RWPE2 (cell line): ENCODE results near the gene SLC25A21.

ENCODE experiments used
- ATAC-seq: fragments of 200-7000 bp; cut with Tn5 transposase; 3 replicates; pipeline ENCODE4 v1.9.1; 2021; ENCODE audit warnings: low read depth
- DNase-seq: peaks from one replicate; pipeline ENCODE4 v3.0.0-alpha.2; 2020; ENCODE audit warnings: low spot score
- H3K27ac ChIP-seq: fragments of 450-650 bp; 2 replicates; pipeline ENCODE4 v1.5.1; 2017; ENCODE audit warnings: mild to moderate bottlenecking; ENCODE audit not compliant: poor library complexity, severe bottlenecking
- H3K27me3 ChIP-seq: fragments of 250-450 bp; sonication (Bioruptor Pico); 2 replicates; pipeline ENCODE4 v1.5.1; 2021; ENCODE audit warnings: mild to moderate bottlenecking, moderate library complexity; ENCODE audit not compliant: insufficient read depth, poor library complexity, severe bottlenecking
- H3K36me3 ChIP-seq: fragments of 250-450 bp; sonication (Bioruptor Pico); 2 replicates; pipeline ENCODE4 v1.5.1; 2020; ENCODE audit warnings: low read depth, mild to moderate bottlenecking, moderate library complexity
- H3K4me1 ChIP-seq: fragments of 250-450 bp; sonication (Bioruptor Pico); 2 replicates; pipeline ENCODE4 v1.5.1; 2021; ENCODE audit warnings: mild to moderate bottlenecking, moderate library complexity; ENCODE audit not compliant: insufficient read depth, poor library complexity, severe bottlenecking
- H3K4me3 ChIP-seq: fragments of 250-450 bp; sonication (Bioruptor Pico); 2 replicates; pipeline ENCODE4 v1.5.1; 2021; ENCODE audit warnings: mild to moderate bottlenecking, moderate library complexity; ENCODE audit not compliant: severe bottlenecking
- H3K9me3 ChIP-seq: fragments of 250-450 bp; sonication (Bioruptor Pico); 2 replicates; pipeline ENCODE4 v1.5.1; 2021; ENCODE audit warnings: mild to moderate bottlenecking, moderate library complexity; ENCODE audit not compliant: severe bottlenecking
- TF ChIP-seq, protein P1 (sequence below): fragments of 450-650 bp; IDR thresholded peaks from one replicate; pipeline ENCODE4 v1.5.1; 2017; ENCODE audit warnings: mild to moderate bottlenecking, moderate library complexity; ENCODE audit not compliant: poor library complexity, severe bottlenecking

SLC25A21 gene

DNA sequence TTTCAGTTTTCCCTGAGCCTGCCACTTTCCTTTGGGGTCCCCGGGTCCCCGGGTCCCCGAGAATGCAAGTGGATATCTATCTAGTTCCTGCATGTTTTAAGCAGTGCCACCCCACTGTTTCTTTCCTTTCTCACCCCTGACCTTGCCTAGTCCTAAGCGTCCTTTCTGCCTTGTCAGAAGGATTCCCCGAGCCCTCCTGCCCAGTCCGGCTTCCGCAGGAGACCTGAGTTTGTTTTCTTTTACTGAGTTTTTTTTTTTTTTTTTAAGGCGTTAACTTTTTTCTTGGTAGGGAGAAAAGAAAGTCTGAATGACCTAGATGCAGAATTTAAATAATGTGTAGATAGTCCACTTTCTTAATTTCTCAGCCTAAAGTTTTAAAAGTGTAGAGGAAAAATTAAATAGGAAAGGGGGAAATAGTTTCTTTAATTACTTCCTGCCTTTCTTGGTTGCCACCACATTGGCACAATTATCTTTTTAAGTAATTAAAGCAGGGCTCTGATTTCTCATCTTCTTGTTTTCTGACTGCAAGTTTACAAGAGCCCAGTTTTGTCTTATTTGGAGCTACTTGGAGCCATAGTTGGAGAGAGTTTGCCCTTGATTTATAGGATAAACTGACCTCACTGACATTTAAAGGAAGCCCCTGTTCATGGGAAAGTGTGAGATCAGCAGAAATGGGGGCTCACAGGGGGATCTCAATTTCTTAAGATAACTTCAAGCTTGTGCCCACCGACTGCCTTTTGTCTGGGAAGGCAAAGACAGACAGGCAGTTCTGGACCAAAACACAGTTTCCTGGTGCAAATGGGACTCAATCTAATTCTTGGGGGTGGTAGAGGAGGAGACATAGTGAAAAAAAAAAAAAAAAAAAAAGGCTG, 507.8 kb downstream of the SLC25A21 start:
- DNase-seq (no peak), ATAC-seq (no peak)
- no peak overlapping the region for H3K27ac ChIP-seq
- peak overlapping the region; percentile 51 for H3K4me3 ChIP-seq
- H3K27me3 ChIP-seq: no peaks in the 10 kb centered on the region
- no peaks in the 10 kb centered on the region for H3K9me3 ChIP-seq
- H3K4me1 ChIP-seq: no peaks in the 10 kb centered on the region
- H3K36me3 ChIP-seq: peaks cover 28% of the 10 kb centered on the region
- TF ChIP-seq, protein P1, sequence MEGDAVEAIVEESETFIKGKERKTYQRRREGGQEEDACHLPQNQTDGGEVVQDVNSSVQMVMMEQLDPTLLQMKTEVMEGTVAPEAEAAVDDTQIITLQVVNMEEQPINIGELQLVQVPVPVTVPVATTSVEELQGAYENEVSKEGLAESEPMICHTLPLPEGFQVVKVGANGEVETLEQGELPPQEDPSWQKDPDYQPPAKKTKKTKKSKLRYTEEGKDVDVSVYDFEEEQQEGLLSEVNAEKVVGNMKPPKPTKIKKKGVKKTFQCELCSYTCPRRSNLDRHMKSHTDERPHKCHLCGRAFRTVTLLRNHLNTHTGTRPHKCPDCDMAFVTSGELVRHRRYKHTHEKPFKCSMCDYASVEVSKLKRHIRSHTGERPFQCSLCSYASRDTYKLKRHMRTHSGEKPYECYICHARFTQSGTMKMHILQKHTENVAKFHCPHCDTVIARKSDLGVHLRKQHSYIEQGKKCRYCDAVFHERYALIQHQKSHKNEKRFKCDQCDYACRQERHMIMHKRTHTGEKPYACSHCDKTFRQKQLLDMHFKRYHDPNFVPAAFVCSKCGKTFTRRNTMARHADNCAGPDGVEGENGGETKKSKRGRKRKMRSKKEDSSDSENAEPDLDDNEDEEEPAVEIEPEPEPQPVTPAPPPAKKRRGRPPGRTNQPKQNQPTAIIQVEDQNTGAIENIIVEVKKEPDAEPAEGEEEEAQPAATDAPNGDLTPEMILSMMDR: no peak

DNA sequence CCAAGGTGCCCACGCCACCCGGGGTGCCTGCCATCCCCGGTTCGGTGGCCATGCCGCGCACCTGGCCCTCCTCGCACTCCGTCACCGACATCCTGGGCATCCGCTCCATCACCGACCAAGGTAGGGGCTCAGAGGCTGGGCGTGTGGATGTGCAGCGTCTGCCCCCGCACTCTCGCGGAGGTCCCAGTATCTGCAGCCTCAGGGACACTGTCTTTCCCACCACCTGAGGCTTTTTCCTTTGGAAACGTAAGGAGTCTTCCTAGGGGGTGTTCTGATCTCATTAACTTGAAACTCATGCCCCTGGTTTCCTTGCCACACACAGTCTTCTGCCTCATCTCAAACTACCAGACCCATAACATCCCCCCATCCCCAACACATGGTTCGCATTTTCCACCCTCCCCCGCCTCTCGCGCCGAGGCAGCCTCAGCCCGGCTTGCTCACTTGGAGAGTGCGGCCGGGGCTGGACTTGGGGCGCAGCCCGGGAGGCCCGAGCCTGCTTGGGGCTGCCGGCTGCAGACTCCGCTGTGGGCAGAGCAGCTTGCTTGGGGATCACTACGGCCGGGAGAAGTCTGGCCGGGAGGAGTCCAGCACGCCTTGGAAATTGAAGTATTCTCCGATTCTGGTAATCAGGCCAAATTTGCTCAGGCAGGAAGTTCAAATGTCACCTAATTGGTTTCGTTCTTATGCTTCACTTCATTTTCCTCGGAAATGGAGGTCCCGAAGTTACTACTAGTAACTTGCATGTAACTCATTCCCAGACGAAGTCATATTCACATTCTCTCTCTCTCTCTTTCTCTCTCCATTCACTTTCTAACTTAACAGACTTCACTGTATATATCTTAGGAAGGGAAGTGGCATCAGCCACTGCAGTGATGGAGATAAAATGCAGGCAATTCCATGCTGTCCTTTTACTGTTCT, 508.7 kb downstream of the SLC25A21 start:
- no peak for DNase-seq
- Histone ChIP-seq H3K4me1 (no peaks in the 10 kb centered on the region), H3K27me3 (no peaks in the 10 kb centered on the region), H3K9me3 (no peaks in the 10 kb centered on the region), H3K36me3 (peaks cover 19% of the 10 kb centered on the region), H3K4me3 (peak overlapping the region; percentile 51), H3K27ac (no peak overlapping the region)
- peak; percentile 21; the same call in 2 of the 3 replicates for ATAC-seq
- TF ChIP-seq, protein P1: no peak

DNA sequence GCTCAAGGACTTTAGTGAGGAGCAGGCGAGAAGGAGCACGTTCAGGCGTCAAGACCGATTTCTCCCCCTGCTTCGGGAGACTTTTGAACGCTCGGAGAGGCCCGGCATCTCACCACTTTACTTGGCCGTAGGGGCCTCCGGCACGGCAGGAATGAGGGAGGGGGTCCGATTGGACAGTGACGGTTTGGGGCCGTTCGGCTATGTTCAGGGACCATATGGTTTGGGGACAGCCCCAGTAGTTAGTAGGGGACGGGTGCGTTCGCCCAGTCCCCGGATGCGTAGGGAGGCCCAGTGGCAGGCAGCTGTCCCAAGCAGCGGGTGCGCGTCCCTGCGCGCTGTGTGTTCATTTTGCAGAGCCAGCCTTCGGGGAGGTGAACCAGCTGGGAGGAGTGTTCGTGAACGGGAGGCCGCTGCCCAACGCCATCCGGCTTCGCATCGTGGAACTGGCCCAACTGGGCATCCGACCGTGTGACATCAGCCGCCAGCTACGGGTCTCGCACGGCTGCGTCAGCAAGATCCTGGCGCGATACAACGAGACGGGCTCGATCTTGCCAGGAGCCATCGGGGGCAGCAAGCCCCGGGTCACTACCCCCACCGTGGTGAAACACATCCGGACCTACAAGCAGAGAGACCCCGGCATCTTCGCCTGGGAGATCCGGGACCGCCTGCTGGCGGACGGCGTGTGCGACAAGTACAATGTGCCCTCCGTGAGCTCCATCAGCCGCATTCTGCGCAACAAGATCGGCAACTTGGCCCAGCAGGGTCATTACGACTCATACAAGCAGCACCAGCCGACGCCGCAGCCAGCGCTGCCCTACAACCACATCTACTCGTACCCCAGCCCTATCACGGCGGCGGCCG, 509.6 kb downstream of the SLC25A21 start:
- H3K36me3 ChIP-seq: peaks cover 15% of the 10 kb centered on the region
- H3K27me3 ChIP-seq: peaks cover 3% of the 10 kb centered on the region
- H3K27ac ChIP-seq: peak overlapping the region; percentile 40
- TF ChIP-seq, protein P1: no peak
- DNase-seq: peak; percentile 75
- no peaks in the 10 kb centered on the region for H3K9me3 ChIP-seq
- peak overlapping the region; percentile 51 for H3K4me3 ChIP-seq
- no peaks in the 10 kb centered on the region for H3K4me1 ChIP-seq
- ATAC-seq: peak; percentile 16

DNA sequence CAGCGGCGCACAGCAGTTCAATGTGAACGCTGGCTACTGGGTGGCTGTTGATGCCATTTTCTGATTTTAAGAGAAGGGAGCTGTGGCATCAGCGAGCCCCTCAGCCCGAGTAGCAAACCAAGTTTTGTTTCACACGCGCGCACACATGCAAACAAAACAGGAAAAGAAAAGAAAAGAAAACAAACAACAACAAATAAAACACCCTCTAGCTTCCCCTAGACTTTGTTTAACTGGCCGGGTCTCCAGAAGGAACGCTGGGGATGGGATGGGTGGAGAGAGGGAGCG, 510.2 kb downstream of the SLC25A21 start:
- TF ChIP-seq, protein P1: no peak
- Histone ChIP-seq H3K9me3 (no peaks in the 10 kb centered on the region), H3K4me3 (peak overlapping the region; percentile 51), H3K27me3 (peaks cover 8% of the 10 kb centered on the region), H3K27ac (peak overlapping the region; percentile 40), H3K4me1 (no peaks in the 10 kb centered on the region), H3K36me3 (peaks cover 15% of the 10 kb centered on the region)
- ATAC-seq (no peak), DNase-seq (no peak)
